SK-N-SH (cell line): ENCODE data around the gene MELTF. TPM values are rescaled to one million over a fixed set of nuclear protein-coding genes. Genes with fewer than 3 reads are reported as not detected.

ENCODE experiments used
- CTCF ChIA-PET: fragments of 300-600, 350-600 bp; formaldehyde crosslinking; extraction: SDS; loops from one replicate; lab custom pipeline; 2021; lab: Yijun Ruan, JAX
- POLR2A ChIA-PET: fragments of 350-600 bp; sonication (Branson Sonifier 250); formaldehyde crosslinking; extraction: SDS; loops from one replicate; lab custom pipeline; 2020; ENCODE audit warnings: antibody characterized with exemption, inconsistent platforms; lab: Yijun Ruan, JAX
- DNase-seq: peaks from one replicate; pipeline ENCODE4 v3.0.0; 2012
- H2AFZ ChIP-seq: fragments of 200-600 bp; sonication (generic); 2 replicates; pipeline ENCODE4 v1.8.1; 2016; ENCODE audit warnings: antibody characterized with exemption, mild to moderate bottlenecking, low read depth
- H3F3A ChIP-seq: fragments of 200-600 bp; sonication (generic); replicated peaks from 2 replicates; pipeline ENCODE3; 2016; ENCODE audit warnings: antibody characterized with exemption, mild to moderate bottlenecking; ENCODE audit not compliant: insufficient read depth
- H3K27ac ChIP-seq, 2 experiments: fragments of 200-500 bp in 1 of 2; fragments of 200-600 bp in 1 of 2; sonication (Bioruptor generic) in 1 of 2; sonication (generic), shearing (Covaris generic) in 1 of 2; 2 replicates each; pipeline versions ENCODE4 v1.5.1 to v1.6.1; 2014 to 2016; ENCODE audit warnings: low read depth in 2 of 2, inconsistent platforms in 1 of 2, low read length in 1 of 2, mild to moderate bottlenecking in 1 of 2, mixed read lengths in 1 of 2
- H3K27me3 ChIP-seq: fragments of 200-600 bp; sonication (generic), shearing (Covaris generic); 2 replicates; pipeline ENCODE4 v1.6.1; 2016; ENCODE audit warnings: mixed run types; ENCODE audit not compliant: insufficient read depth
- H3K36me3 ChIP-seq, 2 experiments: fragments of 200-500 bp in 1 of 2; fragments of 200-600 bp in 1 of 2; sonication (Bioruptor generic) in 1 of 2; sonication (generic) in 1 of 2; replicated peaks in 1 of 2; 2 replicates each; pipeline versions ENCODE3 to v1.5.1; 2014 to 2016; ENCODE audit warnings: low read length in 1 of 2, mild to moderate bottlenecking in 1 of 2; ENCODE audit not compliant: insufficient read depth in 2 of 2, control insufficient read depth in 1 of 2
- H3K4me1 ChIP-seq, 2 experiments: fragments of 200-500 bp in 1 of 2; fragments of 200-600 bp in 1 of 2; sonication (Bioruptor generic) in 1 of 2; sonication (generic), shearing (Covaris generic) in 1 of 2; 2 replicates each; pipeline versions ENCODE4 v1.5.1 to v1.6.1; 2014 to 2016; ENCODE audit warnings: low read depth in 1 of 2, low read length in 1 of 2, mixed run types in 1 of 2; ENCODE audit not compliant: insufficient read depth in 2 of 2, control insufficient read depth in 1 of 2
- H3K4me2 ChIP-seq: fragments of 200-600 bp; sonication (generic), shearing (Covaris generic); 2 replicates; pipeline ENCODE4 v1.6.1; 2017; ENCODE audit warnings: mixed run types
- H3K4me3 ChIP-seq, 2 experiments: fragments of 200-500 bp in 1 of 2; fragments of 200-600 bp in 1 of 2; sonication (Bioruptor generic) in 1 of 2; sonication (generic), shearing (Covaris generic) in 1 of 2; 2 replicates each; pipeline versions ENCODE4 v1.5.1 to v1.8.1; 2014 to 2016; ENCODE audit warnings: low read depth in 2 of 2, inconsistent platforms in 1 of 2, low read length in 1 of 2, mild to moderate bottlenecking in 1 of 2, mixed read lengths in 1 of 2, moderate library complexity in 1 of 2
- H3K79me2 ChIP-seq: fragments of 200-600 bp; sonication (generic); 2 replicates; pipeline ENCODE4 v1.8.1; 2017; ENCODE audit warnings: mild to moderate bottlenecking; ENCODE audit not compliant: insufficient read depth
- H3K9ac ChIP-seq: fragments of 200-600 bp; sonication (generic); 2 replicates; pipeline ENCODE4 v1.6.1; 2017; ENCODE audit warnings: mixed run types
- H3K9me2 ChIP-seq: fragments of 200-600 bp; sonication (generic); 2 replicates; pipeline ENCODE4 v1.6.1; 2017; ENCODE audit warnings: mixed run types
- H3K9me3 ChIP-seq: fragments of 200-600 bp; sonication (generic); 2 replicates; pipeline ENCODE4 v1.6.1; 2017; ENCODE audit warnings: mixed run types, mild to moderate bottlenecking, moderate library complexity
- H4K20me1 ChIP-seq: fragments of 200-600 bp; sonication (generic); 2 replicates; pipeline ENCODE4 v1.6.1; 2017; ENCODE audit warnings: mild to moderate bottlenecking, mixed run types; ENCODE audit not compliant: insufficient read depth
- EP300 ChIP-seq, 2 experiments: IDR thresholded peaks; 2 replicates each; pipeline versions ENCODE4 v1.4.0 to v1.6.1; 2012; ENCODE audit warnings: borderline replicate concordance in 1 of 2, low read depth in 1 of 2, low read length in 1 of 2
- GABPA ChIP-seq: IDR thresholded peaks from 2 replicates; pipeline ENCODE4 v1.4.0; 2012; ENCODE audit warnings: low read depth, mild to moderate bottlenecking
- GATA2 ChIP-seq: sonication (generic); formaldehyde crosslinking; IDR thresholded peaks from 2 replicates; pipeline ENCODE4 v1.5.0; 2020; ENCODE audit warnings: mild to moderate bottlenecking, missing genetic modification reagents
- IRF3 ChIP-seq: fragments of 150-350 bp; IDR thresholded peaks from 2 replicates; pipeline ENCODE4 v1.6.1; 2016; ENCODE audit warnings: mild to moderate bottlenecking, low read depth, low read length
- JUND ChIP-seq: IDR thresholded peaks from 2 replicates; pipeline ENCODE4 v1.4.0; 2012
- NFIC ChIP-seq: IDR thresholded peaks from 2 replicates; pipeline ENCODE4 v1.4.0; 2012; ENCODE audit warnings: borderline replicate concordance
- POLR2AphosphoS5 ChIP-seq: IDR thresholded peaks from 2 replicates; pipeline ENCODE4 v1.6.1; 2012; ENCODE audit warnings: low read depth, low read length
- RAD21 ChIP-seq: IDR thresholded peaks from 2 replicates; pipeline ENCODE4 v1.6.1; 2012; ENCODE audit warnings: mild to moderate bottlenecking, low read length
- SMC3 ChIP-seq: IDR thresholded peaks from 2 replicates; pipeline ENCODE4 v1.6.1; 2012; ENCODE audit warnings: low read depth, low read length, improper control_type of control experiment
- WGBS: methylation state at CpG from one replicate; pipeline ENCODE4 v1.1.6; 2017; ENCODE audit warnings: low lambda C conversion rate; 5-methylcytosine and 5-hydroxymethylcytosine counted together
- polyA plus RNA-seq, 3 experiments: library from polyadenylated mRNA; depleted of rRNA; stranded (reverse); fragments of >200 nt; gene quantifications; 2 replicates each; pipeline ENCODE4 v1.2.3, GENCODE V29; 2012
- TF ChIP-seq, protein P1 (sequence below): IDR thresholded peaks from 2 replicates; pipeline ENCODE4 v1.4.0; 2012; ENCODE audit warnings: low read depth, borderline replicate concordance
- TF ChIP-seq, protein P2 (sequence below): IDR thresholded peaks from 2 replicates; pipeline ENCODE4 v1.4.0; 2012; ENCODE audit warnings: low read depth, borderline replicate concordance
- TF ChIP-seq, protein P3 (sequence below): IDR thresholded peaks from 2 replicates; pipeline ENCODE4; 2012

The MELTF gene
- polyA plus RNA-seq, 1 of the 3 experiments (the other 2 are of a cell fraction) = 32.4 TPM

GRCh38 chr3:197041875-197042488, 12.4 kb upstream of the MELTF start:
- Histone ChIP-seq H3K27me3 (no peaks in the 10 kb centered on the region), H3K9me2 (no peaks in the 10 kb centered on the region), H4K20me1 (no peaks in the 10 kb centered on the region), H3K27ac (no peak overlapping the region), H3K4me1 (no peaks in the 10 kb centered on the region), H2AFZ (no peak overlapping the region), H3F3A (peaks cover 4% of the 10 kb centered on the region), H3K79me2 (no peaks in the 10 kb centered on the region), H3K9ac (no peak overlapping the region), H3K4me3 (no peak overlapping the region), H3K9me3 (no peaks in the 10 kb centered on the region), H3K36me3 (peaks cover 38 to 41% of the 10 kb centered on the region in 2 experiments), H3K4me2 (no peak overlapping the region)
- CTCF ChIA-PET = interaction anchor here (0.6 to 7.6 kb wide), 3 partner anchors 12 to 145 kb away, joined by 3 to 71 read pairs (median 4); partner anchors contain the start of gene MELTF
- POLR2A ChIA-PET = no interaction called here
- no peak for TF ChIP-seq GABPA
- DNase-seq = no peak
- WGBS = 95% methylated on average over 6 of the region's 6 CpGs

DNA sequence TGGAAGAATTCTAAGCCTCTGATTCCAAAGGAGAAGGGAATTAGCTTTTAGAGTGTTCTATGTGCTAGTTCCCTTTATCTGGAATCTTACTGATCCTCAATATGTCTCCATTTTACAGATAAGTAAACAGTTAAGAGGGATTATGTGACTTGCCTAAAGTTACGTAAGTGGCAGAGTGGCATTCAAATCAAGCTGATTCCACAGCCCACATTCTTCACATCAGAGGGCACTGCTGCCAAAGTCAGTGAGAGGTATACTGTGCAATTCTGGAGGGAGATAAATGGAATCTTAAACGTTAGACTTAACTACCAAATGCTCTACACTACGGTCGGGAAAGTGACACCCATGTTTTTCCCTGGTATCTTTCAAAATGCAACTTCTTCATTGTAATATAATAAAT, 11.0 kb upstream of the MELTF start:
- peaks cover 9% of the 10 kb centered on the region for H3F3A ChIP-seq
- no peaks in the 10 kb centered on the region for H3K79me2 ChIP-seq
- H3K9me2 ChIP-seq = no peaks in the 10 kb centered on the region
- no peaks in the 10 kb centered on the region for H3K4me1 ChIP-seq
- no peak overlapping the region for H2AFZ ChIP-seq
- H3K27ac ChIP-seq = no peak overlapping the region
- H3K9me3 ChIP-seq = no peaks in the 10 kb centered on the region
- WGBS = 78% methylated on average over 4 of the region's 4 CpGs
- CTCF ChIA-PET = interaction anchor here (7.6 kb wide), 1 partner anchor 10 kb away, joined by 71 read pairs; the partner anchor contains the start of gene MELTF
- TF ChIP-seq, protein P1, sequence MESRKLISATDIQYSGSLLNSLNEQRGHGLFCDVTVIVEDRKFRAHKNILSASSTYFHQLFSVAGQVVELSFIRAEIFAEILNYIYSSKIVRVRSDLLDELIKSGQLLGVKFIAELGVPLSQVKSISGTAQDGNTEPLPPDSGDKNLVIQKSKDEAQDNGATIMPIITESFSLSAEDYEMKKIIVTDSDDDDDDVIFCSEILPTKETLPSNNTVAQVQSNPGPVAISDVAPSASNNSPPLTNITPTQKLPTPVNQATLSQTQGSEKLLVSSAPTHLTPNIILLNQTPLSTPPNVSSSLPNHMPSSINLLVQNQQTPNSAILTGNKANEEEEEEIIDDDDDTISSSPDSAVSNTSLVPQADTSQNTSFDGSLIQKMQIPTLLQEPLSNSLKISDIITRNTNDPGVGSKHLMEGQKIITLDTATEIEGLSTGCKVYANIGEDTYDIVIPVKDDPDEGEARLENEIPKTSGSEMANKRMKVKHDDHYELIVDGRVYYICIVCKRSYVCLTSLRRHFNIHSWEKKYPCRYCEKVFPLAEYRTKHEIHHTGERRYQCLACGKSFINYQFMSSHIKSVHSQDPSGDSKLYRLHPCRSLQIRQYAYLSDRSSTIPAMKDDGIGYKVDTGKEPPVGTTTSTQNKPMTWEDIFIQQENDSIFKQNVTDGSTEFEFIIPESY = no peak
- TF ChIP-seq GATA2 (CRISPR knock-in tag) (no peak), SMC3 (no peak), NFIC (no peak), JUND (no peak), POLR2AphosphoS5 (no peak), IRF3 (no peak), RAD21 (no peak), EP300 (IDR thresholded peaks at IDR 0.05; ENCODE audit: borderline replicate concordance in 1 of 2, low read depth in 1 of 2, low read length in 1 of 2) (no peak)
- TF ChIP-seq, protein P2, sequence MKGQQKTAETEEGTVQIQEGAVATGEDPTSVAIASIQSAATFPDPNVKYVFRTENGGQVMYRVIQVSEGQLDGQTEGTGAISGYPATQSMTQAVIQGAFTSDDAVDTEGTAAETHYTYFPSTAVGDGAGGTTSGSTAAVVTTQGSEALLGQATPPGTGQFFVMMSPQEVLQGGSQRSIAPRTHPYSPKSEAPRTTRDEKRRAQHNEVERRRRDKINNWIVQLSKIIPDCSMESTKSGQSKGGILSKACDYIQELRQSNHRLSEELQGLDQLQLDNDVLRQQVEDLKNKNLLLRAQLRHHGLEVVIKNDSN = no peak
- TF ChIP-seq, protein P3, sequence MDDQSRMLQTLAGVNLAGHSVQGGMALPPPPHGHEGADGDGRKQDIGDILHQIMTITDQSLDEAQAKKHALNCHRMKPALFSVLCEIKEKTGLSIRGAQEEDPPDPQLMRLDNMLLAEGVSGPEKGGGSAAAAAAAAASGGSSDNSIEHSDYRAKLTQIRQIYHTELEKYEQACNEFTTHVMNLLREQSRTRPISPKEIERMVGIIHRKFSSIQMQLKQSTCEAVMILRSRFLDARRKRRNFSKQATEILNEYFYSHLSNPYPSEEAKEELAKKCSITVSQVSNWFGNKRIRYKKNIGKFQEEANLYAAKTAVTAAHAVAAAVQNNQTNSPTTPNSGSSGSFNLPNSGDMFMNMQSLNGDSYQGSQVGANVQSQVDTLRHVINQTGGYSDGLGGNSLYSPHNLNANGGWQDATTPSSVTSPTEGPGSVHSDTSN = no peak
- no peaks in the 10 kb centered on the region for H4K20me1 ChIP-seq
- H3K27me3 ChIP-seq = no peaks in the 10 kb centered on the region
- H3K4me3 ChIP-seq = no peak overlapping the region
- no peak overlapping the region for H3K9ac ChIP-seq
- POLR2A ChIA-PET = no interaction called here
- no peak for DNase-seq
- peaks cover 33 to 34% of the 10 kb centered on the region in 2 experiments for H3K36me3 ChIP-seq
- H3K4me2 ChIP-seq = no peak overlapping the region
